HUDEP-2 (cell line): ENCODE data around the gene AP1B1.

Experiments used
- DNase-seq, 76 experiments: peaks; one replicate each; lab custom pipeline; 2025; ENCODE audit not compliant: unreplicated experiment in 76 of 76; lab: John Stamatoyannopoulos, UW

Gene AP1B1

GRCh38 chr22:29334696-29335344, 53.5 kb downstream of the AP1B1 start:
- DNase-seq: no peak

GRCh38 chr22:29334148-29334547, 54.2 kb downstream of the AP1B1 start:
- DNase-seq: no peak

GRCh38 chr22:29332886-29333496, 55.4 kb downstream of the AP1B1 start:
- DNase-seq: no peak

- no peak for DNase-seq
Measured at GRCh38 chr22:29331658-29332300, 56.6 kb downstream of the AP1B1 start.

- no peak for DNase-seq
Measured at GRCh38 chr22:29331213-29331612, 57.2 kb downstream of the AP1B1 start.

GRCh38 chr22:29330753-29331152, 57.6 kb downstream of the AP1B1 start:
- no peak for DNase-seq

- DNase-seq: no peak
Measured at GRCh38 chr22:29330291-29330690, 58.1 kb downstream of the AP1B1 start.

- no peak for DNase-seq
Measured at GRCh38 chr22:29329581-29329980, 58.8 kb downstream of the AP1B1 start.

- DNase-seq: no peak
Measured at GRCh38 chr22:29328566-29329500, 59.5 kb downstream of the AP1B1 start.

GRCh38 chr22:29328055-29328454, 60.3 kb downstream of the AP1B1 start:
- DNase-seq: no peak

- DNase-seq: no peak
Measured at GRCh38 chr22:29327089-29327764, 61.1 kb downstream of the AP1B1 start.

- DNase-seq: no peak
Measured at GRCh38 chr22:29326481-29326880, 61.9 kb downstream of the AP1B1 start.

GRCh38 chr22:29325785-29326315, 62.5 kb downstream of the AP1B1 start:
- no peak for DNase-seq

- no peak for DNase-seq
Measured at GRCh38 chr22:29325356-29325755, 63.0 kb downstream of the AP1B1 start.

GRCh38 chr22:29323641-29324040, 64.7 kb downstream of the AP1B1 start:
- DNase-seq: no peak

- DNase-seq: peak in 6 of 76 experiments; percentile 7 to 37 (median 20)
Measured at GRCh38 chr22:29320546-29320945, 67.8 kb downstream of the AP1B1 start.

- no peak for DNase-seq
Measured at GRCh38 chr22:29319072-29319471, 69.3 kb downstream of the AP1B1 start.

- no peak for DNase-seq
Measured at GRCh38 chr22:29317827-29318454, 70.4 kb downstream of the AP1B1 start.

GRCh38 chr22:29316141-29316828, 72.1 kb downstream of the AP1B1 start:
- DNase-seq: no peak
